Activated CD8-positive, alpha-beta T cell treated with anti-CD3 and anti-CD28 coated beads for 36 hours (primary cell): ENCODE data around the gene C18orf32. TPM values are rescaled to one million over a fixed set of nuclear protein-coding genes. Genes with fewer than 3 reads are reported as not detected.

Experiments
- ATAC-seq: fragments of 200-7000 bp; cut with Tn5 transposase; one replicate; pipeline ENCODE4 v1.10.0; 2021; ENCODE audit warnings: mild to moderate bottlenecking, moderate library complexity
- CTCF ChIA-PET: fragments of 350-600 bp; sonication (Branson Sonifier 250); formaldehyde crosslinking; loops from one replicate; lab custom pipeline; 2021; ENCODE audit warnings: antibody characterized with exemption; lab: Charles Lee
- POLR2A ChIA-PET: fragments of 350-600 bp; sonication (Branson Sonifier 250); formaldehyde crosslinking; loops from one replicate; lab custom pipeline; 2021; ENCODE audit warnings: antibody characterized with exemption; lab: Charles Lee
- DNase-seq: peaks from one replicate; pipeline ENCODE4 v3.0.0-alpha.2; 2020
- H3K27ac Mint-ChIP-seq: one replicate; pipeline ENCODE4 v1.8.0; 2021; ENCODE audit warnings: mild to moderate bottlenecking, mixed read lengths
- H3K27me3 Mint-ChIP-seq: one replicate; pipeline ENCODE4 v1.8.0; 2021; ENCODE audit warnings: mixed read lengths
- H3K36me3 Mint-ChIP-seq: one replicate; pipeline ENCODE4 v1.8.0; 2021; ENCODE audit warnings: low read depth, mixed read lengths
- H3K4me1 Mint-ChIP-seq: one replicate; pipeline ENCODE4 v1.8.0; 2021; ENCODE audit warnings: low read depth, mixed read lengths
- H3K4me3 Mint-ChIP-seq: one replicate; pipeline ENCODE4 v1.8.0; 2021; ENCODE audit warnings: mild to moderate bottlenecking, moderate library complexity, mixed read lengths
- H3K9me3 Mint-ChIP-seq: one replicate; pipeline ENCODE4 v1.8.0; 2021; ENCODE audit warnings: mixed read lengths
- intact Hi-C: fragments of 100-400 bp; cut with micrococcal nuclease; formaldehyde crosslinking; loops from one replicate; pipeline ENCODE4 v1.10.0; 2022
- total RNA-seq, 2 experiments: library from RNA; stranded (reverse); gene quantifications; one replicate each; pipeline ENCODE4 v1.2.3, GENCODE V29; 2021
- TF ChIP-seq, protein P1 (sequence below): fragments of 200-600 bp; IDR thresholded peaks from one replicate; pipeline ENCODE4 v1.8.0; 2022; ENCODE audit warnings: antibody characterized with exemption, mild to moderate bottlenecking

C18orf32 gene
- total RNA-seq, 2 experiments from 2014 or later, result 21.7 to 22.4 TPM

DNA sequence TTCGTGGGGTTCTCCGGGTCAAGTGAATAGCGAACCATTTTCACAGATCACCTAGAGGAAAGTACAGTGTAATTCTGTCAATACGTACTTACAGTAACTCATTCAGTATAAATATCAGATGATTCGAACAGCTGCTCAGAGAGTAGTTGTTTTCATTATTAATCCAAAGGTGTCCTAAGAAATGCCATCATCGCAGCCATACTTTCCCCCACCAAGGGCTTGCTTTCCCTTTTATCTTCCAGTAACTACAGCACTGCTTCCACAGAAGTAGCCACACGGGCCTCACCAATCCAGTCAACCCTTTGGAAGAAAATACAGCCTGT lies 4.5 kb upstream of the C18orf32 start:
- intact Hi-C loops, result loop anchor here (5.0 kb wide), 1 partner anchor 326 kb away; no protein-coding TSS in a partner anchor
- H3K4me1 Mint-ChIP-seq, result peaks cover 42% of the 10 kb centered on the region
- DNase-seq (no peak), ATAC-seq (no peak)
- POLR2A ChIA-PET, result interaction anchor here (0.8 to 1.2 kb wide), 2 partner anchors 13 to 882 kb away, joined by 4 to 5 read pairs; no protein-coding TSS in a partner anchor
- peaks cover 54% of the 10 kb centered on the region for H3K36me3 Mint-ChIP-seq
- H3K27ac Mint-ChIP-seq, result peak overlapping the region; percentile 98
- TF ChIP-seq, protein P1, sequence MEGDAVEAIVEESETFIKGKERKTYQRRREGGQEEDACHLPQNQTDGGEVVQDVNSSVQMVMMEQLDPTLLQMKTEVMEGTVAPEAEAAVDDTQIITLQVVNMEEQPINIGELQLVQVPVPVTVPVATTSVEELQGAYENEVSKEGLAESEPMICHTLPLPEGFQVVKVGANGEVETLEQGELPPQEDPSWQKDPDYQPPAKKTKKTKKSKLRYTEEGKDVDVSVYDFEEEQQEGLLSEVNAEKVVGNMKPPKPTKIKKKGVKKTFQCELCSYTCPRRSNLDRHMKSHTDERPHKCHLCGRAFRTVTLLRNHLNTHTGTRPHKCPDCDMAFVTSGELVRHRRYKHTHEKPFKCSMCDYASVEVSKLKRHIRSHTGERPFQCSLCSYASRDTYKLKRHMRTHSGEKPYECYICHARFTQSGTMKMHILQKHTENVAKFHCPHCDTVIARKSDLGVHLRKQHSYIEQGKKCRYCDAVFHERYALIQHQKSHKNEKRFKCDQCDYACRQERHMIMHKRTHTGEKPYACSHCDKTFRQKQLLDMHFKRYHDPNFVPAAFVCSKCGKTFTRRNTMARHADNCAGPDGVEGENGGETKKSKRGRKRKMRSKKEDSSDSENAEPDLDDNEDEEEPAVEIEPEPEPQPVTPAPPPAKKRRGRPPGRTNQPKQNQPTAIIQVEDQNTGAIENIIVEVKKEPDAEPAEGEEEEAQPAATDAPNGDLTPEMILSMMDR, result no peak
- H3K4me3 Mint-ChIP-seq, result peak overlapping the region; percentile 94
- no peaks in the 10 kb centered on the region for H3K27me3 Mint-ChIP-seq
- no peaks in the 10 kb centered on the region for H3K9me3 Mint-ChIP-seq
- CTCF ChIA-PET, result no interaction called here

DNA sequence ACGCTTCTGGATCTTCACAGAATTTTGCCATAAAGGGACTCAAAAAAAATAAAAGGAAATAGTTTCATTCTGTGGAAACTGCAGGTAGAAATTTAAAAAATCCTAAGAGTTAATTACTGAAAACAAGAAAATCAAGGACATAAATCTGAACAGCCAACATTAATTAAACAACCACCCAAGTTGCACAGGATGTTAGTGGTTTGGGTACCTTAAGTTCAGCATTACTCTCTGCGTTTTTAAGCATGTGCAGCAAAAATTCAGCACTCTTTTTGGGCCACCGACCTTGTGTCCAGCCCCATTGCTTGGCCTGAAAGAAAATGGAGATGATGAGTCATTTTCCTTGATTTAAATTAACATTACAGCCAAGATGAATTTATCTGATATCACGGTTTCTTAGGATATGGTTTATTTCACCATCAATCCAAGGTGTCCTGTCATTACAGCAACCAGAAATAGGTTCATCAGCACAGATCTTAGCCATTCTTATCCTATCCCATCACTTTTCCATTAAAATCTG lies 3.3 kb upstream of the C18orf32 start:
- H3K27me3 Mint-ChIP-seq, result no peaks in the 10 kb centered on the region
- no peaks in the 10 kb centered on the region for H3K9me3 Mint-ChIP-seq
- H3K36me3 Mint-ChIP-seq, result peaks cover 59% of the 10 kb centered on the region
- peak overlapping the region; percentile 98 for H3K27ac Mint-ChIP-seq
- ChIA-PET CTCF (no interaction called here), POLR2A (interaction anchor here (0.8 kb wide), 1 partner anchor 31 kb away, joined by 3 read pairs; no protein-coding TSS in a partner anchor)
- intact Hi-C loops, result loop anchor here (5.0 kb wide), 1 partner anchor 327 kb away; no protein-coding TSS in a partner anchor
- TF ChIP-seq, protein P1, result no peak
- peaks cover 48% of the 10 kb centered on the region for H3K4me1 Mint-ChIP-seq
- no peak for DNase-seq
- ATAC-seq, result no peak
- H3K4me3 Mint-ChIP-seq, result peak overlapping the region; percentile 94

DNA sequence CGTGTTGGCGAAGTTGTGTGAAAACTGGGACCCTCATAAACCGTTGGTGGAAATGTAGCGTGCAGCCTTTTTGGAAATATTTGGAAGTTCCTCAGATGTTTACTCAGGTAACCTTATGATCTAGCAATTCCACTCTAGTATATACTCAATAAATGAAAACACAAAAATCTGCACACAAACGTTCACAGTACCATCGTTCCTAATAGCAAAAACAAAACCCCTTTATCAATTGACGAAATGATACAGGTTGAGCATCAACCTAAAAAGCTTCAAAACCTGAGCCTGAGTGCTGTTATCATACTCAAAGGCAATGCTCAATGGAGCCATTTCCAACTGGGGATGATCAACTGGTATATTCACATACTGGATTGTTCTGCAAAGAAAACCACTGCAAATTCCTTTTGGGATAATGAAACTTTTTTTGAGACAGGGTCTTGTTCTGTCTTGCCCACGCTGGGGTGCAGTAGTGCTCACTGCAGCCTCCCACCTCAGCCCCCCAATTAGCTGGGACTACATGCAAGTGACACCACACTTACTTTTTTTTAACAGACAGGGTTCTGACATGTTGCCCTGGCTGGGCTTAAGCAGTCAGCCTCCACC lies 777 bp upstream of the C18orf32 start:
- Mint-ChIP-seq H3K27me3 (no peaks in the 10 kb centered on the region), H3K4me1 (peaks cover 54% of the 10 kb centered on the region), H3K36me3 (peaks cover 69% of the 10 kb centered on the region), H3K27ac (peak overlapping the region; percentile 98), H3K9me3 (no peaks in the 10 kb centered on the region), H3K4me3 (peak overlapping the region; percentile 94)
- ChIA-PET CTCF (interaction anchor here (1.2 to 1.9 kb wide), 5 partner anchors 9 to 371 kb away, joined by 3 to 10 read pairs (median 5); partner anchors contain the start of gene DYM), POLR2A (interaction anchor here (0.7 to 4.4 kb wide), 15 partner anchors 10 to 1391 kb away, joined by 3 to 45 read pairs (median 3); partner anchors contain the start of genes DYM and MBD1)
- intact Hi-C loops, result no loop called here
- peak; percentile 13 for DNase-seq
- TF ChIP-seq, protein P1, result no peak
- no peak for ATAC-seq

DNA sequence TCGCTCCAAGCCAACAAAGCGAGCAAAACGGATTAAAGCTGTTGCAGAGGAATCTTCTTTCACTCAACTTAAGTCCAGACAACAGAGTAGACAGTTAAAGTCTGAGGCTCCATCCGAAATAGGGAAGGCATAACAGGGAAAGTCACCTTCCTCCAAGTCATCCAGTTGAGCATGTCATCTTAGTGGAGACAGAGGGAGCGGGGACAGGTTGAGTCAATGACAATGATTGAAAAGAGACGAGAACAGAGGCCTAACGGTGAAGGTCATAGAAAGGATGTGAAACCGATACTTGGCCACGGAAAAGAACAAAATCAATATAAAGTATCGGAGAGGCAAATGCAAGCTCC lies 455 bp downstream of the C18orf32 start:
- TF ChIP-seq, protein P1, result no peak
- DNase-seq, result no peak
- Mint-ChIP-seq H3K4me3 (peak overlapping the region; percentile 94), H3K27me3 (no peaks in the 10 kb centered on the region), H3K9me3 (no peaks in the 10 kb centered on the region), H3K4me1 (peaks cover 49% of the 10 kb centered on the region), H3K27ac (peak overlapping the region; percentile 98), H3K36me3 (peaks cover 70% of the 10 kb centered on the region)
- CTCF ChIA-PET, result interaction anchor here (0.6 to 1.9 kb wide), 9 partner anchors 10 to 871 kb away, joined by 3 to 10 read pairs (median 4); partner anchors contain the start of gene DYM
- POLR2A ChIA-PET, result interaction anchor here (0.5 to 4.4 kb wide), 14 partner anchors 10 to 1392 kb away, joined by 3 to 45 read pairs (median 4); partner anchors contain the start of genes DYM and MBD1
- intact Hi-C loops, result no loop called here
- peak; percentile 31 for ATAC-seq

DNA sequence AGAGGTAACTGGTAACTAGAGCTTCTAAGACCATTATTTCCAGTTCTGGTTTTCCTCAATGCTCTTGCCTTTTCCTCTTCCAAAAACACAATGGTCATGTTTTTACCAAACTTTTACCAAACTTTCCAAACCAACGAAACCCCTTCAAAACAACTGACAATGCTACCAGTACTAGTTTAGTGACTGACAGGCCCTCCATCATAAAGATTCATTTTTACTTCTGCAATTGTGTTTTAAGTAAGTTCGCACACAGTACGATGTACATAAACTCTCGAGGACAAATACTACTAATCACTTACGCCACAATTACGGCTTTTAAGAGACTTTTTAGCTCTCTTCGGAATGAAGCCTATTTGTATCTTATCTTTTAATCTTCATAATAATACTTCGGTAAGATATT lies 900 bp downstream of the C18orf32 start:
- Mint-ChIP-seq H3K27ac (peak overlapping the region; percentile 98), H3K4me1 (peaks cover 49% of the 10 kb centered on the region), H3K36me3 (peaks cover 65% of the 10 kb centered on the region), H3K27me3 (no peaks in the 10 kb centered on the region), H3K9me3 (no peaks in the 10 kb centered on the region), H3K4me3 (peak overlapping the region; percentile 94)
- intact Hi-C loops, result no loop called here
- TF ChIP-seq, protein P1, result no peak
- POLR2A ChIA-PET, result interaction anchor here (0.7 to 4.4 kb wide), 10 partner anchors 15 to 899 kb away, joined by 3 to 45 read pairs (median 4); partner anchors contain the start of gene DYM
- ATAC-seq (no peak), DNase-seq (no peak)
- CTCF ChIA-PET, result interaction anchor here (0.6 to 1.9 kb wide), 8 partner anchors 10 to 871 kb away, joined by 3 to 10 read pairs (median 4); partner anchors contain the start of gene DYM
